HG03139 (cell line): ENCODE data around the gene DNAAF1.
A peak's percentile ranks its signal among the peaks of the same experiment; 100 is the strongest.
"Not testable (repeated sequence)": the region's sequence is repeated elsewhere in the genome, so short reads cannot be mapped to it uniquely, and the experiment has no call there.

Experiments used
- ATAC-seq: cut with Tn5 transposase; IDR thresholded peaks from one replicate; pipeline ENCODE4 v1.9.1; 2021; ENCODE audit not compliant: unreplicated experiment

Gene DNAAF1

GRCh38 chr16:84182680-84183571, 37.8 kb downstream of the DNAAF1 start:
- ATAC-seq, result no peak

- ATAC-seq, result no peak
Observed at GRCh38 chr16:84183572-84183875, 38.4 kb downstream of the DNAAF1 start.

GRCh38 chr16:84183911-84184591, 38.9 kb downstream of the DNAAF1 start:
- no peak for ATAC-seq

GRCh38 chr16:84184775-84185174, 39.7 kb downstream of the DNAAF1 start:
- ATAC-seq, result no peak

GRCh38 chr16:84186685-84187437, 41.8 kb downstream of the DNAAF1 start, which contains the start of gene TAF1C:
TAF1C (minus strand) TSS chr16:84187057; CDS start chr16:84184988, 2,069 bp downstream.
- peak; percentile 95 for ATAC-seq

- no peak for ATAC-seq
Observed at GRCh38 chr16:84190731-84191388, 45.8 kb downstream of the DNAAF1 start, which contains the start of gene ADAD2. ADAD2 (plus strand) TSS chr16:84191157; CDS start chr16:84191231, 74 bp downstream.

GRCh38 chr16:84191466-84191865, 46.4 kb downstream of the DNAAF1 start:
- ATAC-seq, result no peak

- ATAC-seq, result no peak
Observed at GRCh38 chr16:84193480-84193879, 48.4 kb downstream of the DNAAF1 start.

- no peak for ATAC-seq
Observed at GRCh38 chr16:84194018-84194417, 48.9 kb downstream of the DNAAF1 start.

GRCh38 chr16:84194470-84195200, 49.5 kb downstream of the DNAAF1 start:
- no peak for ATAC-seq

- no peak for ATAC-seq
Observed at GRCh38 chr16:84195201-84196093, 50.3 kb downstream of the DNAAF1 start.

- no peak for ATAC-seq
Observed at GRCh38 chr16:84196101-84196500, 51.0 kb downstream of the DNAAF1 start.

GRCh38 chr16:84196727-84197394, 51.8 kb downstream of the DNAAF1 start:
- ATAC-seq, result no peak

GRCh38 chr16:84197466-84198128, 52.5 kb downstream of the DNAAF1 start:
- no peak for ATAC-seq

- ATAC-seq, result no peak
Observed at GRCh38 chr16:84198401-84198800, 53.3 kb downstream of the DNAAF1 start.

GRCh38 chr16:84199097-84199496, 54.0 kb downstream of the DNAAF1 start:
- no peak for ATAC-seq

- ATAC-seq, result no peak
Observed at GRCh38 chr16:84199861-84200260, 54.8 kb downstream of the DNAAF1 start.

- ATAC-seq, result not testable (repeated sequence)
Observed at GRCh38 chr16:84204551-84204950, 59.4 kb downstream of the DNAAF1 start.
